Measurements from ENCODE around the gene DUS2.

GRCh38 chr16:68077866-68078700 is 55.0 kb downstream of the DUS2 start:
- no peak for TF ChIP-seq POLR2A (IDR thresholded peaks at IDR 0.05)
- no peak for TF ChIP-seq CTCF (IDR thresholded peaks at IDR 0.05)

Data from gastroesophageal sphincter (tissue), 3 donors.